ENCODE results near the gene INO80.

Gene INO80

GRCh38 chr15:40992241-40992741 is 123.8 kb downstream of the INO80 start:
- Mint-ChIP-seq H3K4me3 (no peak overlapping the region), H3K36me3 (ENCODE audit: insufficient read depth) (peaks cover 38% of the 10 kb centered on the region), H3K9me3 (no peaks in the 10 kb centered on the region), H3K4me1 (ENCODE audit: low read depth in 2 of 2) (no peaks in the 10 kb centered on the region), H3K27me3 (no peaks in the 10 kb centered on the region), H3K27ac (no peak overlapping the region)
- ATAC-seq (replicated peaks) (no peak), DNase-seq (no peak)

- Mint-ChIP-seq H3K4me1 (ENCODE audit: low read depth in 2 of 2) (no peaks in the 10 kb centered on the region), H3K4me3 (no peak overlapping the region)
Measured at GRCh38 chr15:40991355-40991754, 124.7 kb downstream of the INO80 start.

GRCh38 chr15:40990789-40991188 is 125.3 kb downstream of the INO80 start:
- H3K9me3 Mint-ChIP-seq = no peaks in the 10 kb centered on the region
- no peak overlapping the region for H3K27ac Mint-ChIP-seq
- ATAC-seq (replicated peaks) = no peak
- H3K36me3 Mint-ChIP-seq (ENCODE audit: insufficient read depth) = peaks cover 39% of the 10 kb centered on the region
- no peaks in the 10 kb centered on the region for H3K4me1 Mint-ChIP-seq (ENCODE audit: low read depth in 2 of 2)
- H3K27me3 Mint-ChIP-seq = no peaks in the 10 kb centered on the region
- no peak overlapping the region for H3K4me3 Mint-ChIP-seq
- DNase-seq = no peak

More at GRCh38 chr15:40991355-40991754, 124.7 kb downstream of the INO80 start:
- DNase-seq (no peak), ATAC-seq (replicated peaks) (no peak)
- peaks cover 38% of the 10 kb centered on the region for H3K36me3 Mint-ChIP-seq (ENCODE audit: insufficient read depth)
- H3K27me3 Mint-ChIP-seq = no peaks in the 10 kb centered on the region
- H3K27ac Mint-ChIP-seq = no peak overlapping the region
- no peaks in the 10 kb centered on the region for H3K9me3 Mint-ChIP-seq

GRCh38 chr15:40990080-40990479 is 126.0 kb downstream of the INO80 start:
- H3K4me3 Mint-ChIP-seq = no peak overlapping the region
- ATAC-seq (replicated peaks) = no peak
- no peaks in the 10 kb centered on the region for H3K4me1 Mint-ChIP-seq (ENCODE audit: low read depth in 2 of 2)
- H3K9me3 Mint-ChIP-seq = no peaks in the 10 kb centered on the region
- peaks cover 44% of the 10 kb centered on the region for H3K36me3 Mint-ChIP-seq (ENCODE audit: insufficient read depth)
- no peak overlapping the region for H3K27ac Mint-ChIP-seq
- DNase-seq = no peak
- H3K27me3 Mint-ChIP-seq = no peaks in the 10 kb centered on the region

- Mint-ChIP-seq H3K4me1 (ENCODE audit: low read depth in 2 of 2) (no peaks in the 10 kb centered on the region), H3K27me3 (no peaks in the 10 kb centered on the region), H3K27ac (no peak overlapping the region), H3K4me3 (no peak overlapping the region), H3K36me3 (ENCODE audit: insufficient read depth) (peaks cover 55% of the 10 kb centered on the region), H3K9me3 (no peaks in the 10 kb centered on the region)
- ATAC-seq (replicated peaks) (no peak), DNase-seq (no peak)
Measured at GRCh38 chr15:40988156-40988555, 127.9 kb downstream of the INO80 start.

- no peaks in the 10 kb centered on the region for H3K27me3 Mint-ChIP-seq
- peaks cover 68% of the 10 kb centered on the region for H3K36me3 Mint-ChIP-seq (ENCODE audit: insufficient read depth)
- no peaks in the 10 kb centered on the region for H3K4me1 Mint-ChIP-seq (ENCODE audit: low read depth in 2 of 2)
- no peak for ATAC-seq (replicated peaks)
- DNase-seq = no peak
- H3K9me3 Mint-ChIP-seq = no peaks in the 10 kb centered on the region
- H3K27ac Mint-ChIP-seq = no peak overlapping the region
- no peak overlapping the region for H3K4me3 Mint-ChIP-seq
Measured at GRCh38 chr15:40986820-40987219, 129.3 kb downstream of the INO80 start.

GRCh38 chr15:40985541-40986330 is 130.3 kb downstream of the INO80 start:
- Mint-ChIP-seq H3K9me3 (no peaks in the 10 kb centered on the region), H3K4me3 (no peak overlapping the region), H3K36me3 (ENCODE audit: insufficient read depth) (peaks cover 70% of the 10 kb centered on the region), H3K27ac (no peak overlapping the region), H3K27me3 (no peaks in the 10 kb centered on the region), H3K4me1 (ENCODE audit: low read depth in 2 of 2) (no peaks in the 10 kb centered on the region)
- no peak for ATAC-seq (replicated peaks)
- DNase-seq = no peak

GRCh38 chr15:40984964-40985363 is 131.1 kb downstream of the INO80 start:
- Mint-ChIP-seq H3K9me3 (no peaks in the 10 kb centered on the region), H3K4me3 (no peak overlapping the region), H3K4me1 (ENCODE audit: low read depth in 2 of 2) (no peaks in the 10 kb centered on the region), H3K27ac (peak overlapping the region in 1 of 2 donors; percentile 22), H3K36me3 (ENCODE audit: insufficient read depth) (peaks cover 76% of the 10 kb centered on the region), H3K27me3 (no peaks in the 10 kb centered on the region)
- ATAC-seq (replicated peaks) = no peak
- DNase-seq = no peak

- DNase-seq (no peak), ATAC-seq (replicated peaks) (no peak)
- Mint-ChIP-seq H3K4me1 (ENCODE audit: low read depth in 2 of 2) (no peaks in the 10 kb centered on the region), H3K4me3 (no peak overlapping the region), H3K27ac (peak overlapping the region in 1 of 2 donors; percentile 22), H3K36me3 (ENCODE audit: insufficient read depth) (peaks cover 76% of the 10 kb centered on the region), H3K27me3 (no peaks in the 10 kb centered on the region), H3K9me3 (no peaks in the 10 kb centered on the region)
Measured at GRCh38 chr15:40984406-40984805, 131.7 kb downstream of the INO80 start.

- Mint-ChIP-seq H3K9me3 (no peaks in the 10 kb centered on the region), H3K36me3 (ENCODE audit: insufficient read depth) (peaks cover 89% of the 10 kb centered on the region), H3K4me3 (no peak overlapping the region), H3K4me1 (ENCODE audit: low read depth in 2 of 2) (no peaks in the 10 kb centered on the region), H3K27me3 (no peaks in the 10 kb centered on the region), H3K27ac (no peak overlapping the region)
- DNase-seq (no peak), ATAC-seq (replicated peaks) (no peak)
Measured at GRCh38 chr15:40982855-40983254, 133.2 kb downstream of the INO80 start.

- Mint-ChIP-seq H3K27ac (peak overlapping the region in 1 of 2 donors; percentile 0), H3K27me3 (no peaks in the 10 kb centered on the region), H3K9me3 (no peaks in the 10 kb centered on the region), H3K4me1 (ENCODE audit: low read depth in 2 of 2) (no peaks in the 10 kb centered on the region), H3K36me3 (ENCODE audit: insufficient read depth) (peaks cover 72% of the 10 kb centered on the region), H3K4me3 (no peak overlapping the region)
- ATAC-seq (replicated peaks) = no peak
- no peak for DNase-seq
Measured at GRCh38 chr15:40981186-40981585, 134.9 kb downstream of the INO80 start.

GRCh38 chr15:40978562-40978961 is 137.5 kb downstream of the INO80 start:
- peak overlapping the region in 1 of 2 donors; percentile 65 for H3K27ac Mint-ChIP-seq
- no peak overlapping the region for H3K4me3 Mint-ChIP-seq
- DNase-seq = no peak
- no peaks in the 10 kb centered on the region for H3K27me3 Mint-ChIP-seq
- H3K9me3 Mint-ChIP-seq = no peaks in the 10 kb centered on the region
- H3K36me3 Mint-ChIP-seq (ENCODE audit: insufficient read depth) = peaks cover 46% of the 10 kb centered on the region
- H3K4me1 Mint-ChIP-seq (ENCODE audit: low read depth in 2 of 2) = no peaks in the 10 kb centered on the region
- ATAC-seq (replicated peaks) = no peak

GRCh38 chr15:40978141-40978540 is 137.9 kb downstream of the INO80 start:
- peaks cover 42% of the 10 kb centered on the region for H3K36me3 Mint-ChIP-seq (ENCODE audit: insufficient read depth)
- ATAC-seq (replicated peaks) (no peak), DNase-seq (no peak)
- no peaks in the 10 kb centered on the region for H3K27me3 Mint-ChIP-seq
- no peak overlapping the region for H3K4me3 Mint-ChIP-seq
- peak overlapping the region in 1 of 2 donors; percentile 65 for H3K27ac Mint-ChIP-seq
- H3K4me1 Mint-ChIP-seq (ENCODE audit: low read depth in 2 of 2) = no peaks in the 10 kb centered on the region
- H3K9me3 Mint-ChIP-seq = no peaks in the 10 kb centered on the region

GRCh38 chr15:40976819-40977218 is 139.3 kb downstream of the INO80 start:
- Mint-ChIP-seq H3K36me3 (ENCODE audit: insufficient read depth) (peaks cover 32% of the 10 kb centered on the region), H3K4me3 (no peak overlapping the region), H3K4me1 (ENCODE audit: low read depth in 2 of 2) (no peaks in the 10 kb centered on the region), H3K27ac (no peak overlapping the region), H3K9me3 (no peaks in the 10 kb centered on the region), H3K27me3 (no peaks in the 10 kb centered on the region)
- no peak for DNase-seq
- ATAC-seq (replicated peaks) = no peak

Measured in effector memory CD8-positive, alpha-beta T cell (primary cell).